ENCODE data around the gene SLC20A1.

SLC20A1 gene

DNA sequence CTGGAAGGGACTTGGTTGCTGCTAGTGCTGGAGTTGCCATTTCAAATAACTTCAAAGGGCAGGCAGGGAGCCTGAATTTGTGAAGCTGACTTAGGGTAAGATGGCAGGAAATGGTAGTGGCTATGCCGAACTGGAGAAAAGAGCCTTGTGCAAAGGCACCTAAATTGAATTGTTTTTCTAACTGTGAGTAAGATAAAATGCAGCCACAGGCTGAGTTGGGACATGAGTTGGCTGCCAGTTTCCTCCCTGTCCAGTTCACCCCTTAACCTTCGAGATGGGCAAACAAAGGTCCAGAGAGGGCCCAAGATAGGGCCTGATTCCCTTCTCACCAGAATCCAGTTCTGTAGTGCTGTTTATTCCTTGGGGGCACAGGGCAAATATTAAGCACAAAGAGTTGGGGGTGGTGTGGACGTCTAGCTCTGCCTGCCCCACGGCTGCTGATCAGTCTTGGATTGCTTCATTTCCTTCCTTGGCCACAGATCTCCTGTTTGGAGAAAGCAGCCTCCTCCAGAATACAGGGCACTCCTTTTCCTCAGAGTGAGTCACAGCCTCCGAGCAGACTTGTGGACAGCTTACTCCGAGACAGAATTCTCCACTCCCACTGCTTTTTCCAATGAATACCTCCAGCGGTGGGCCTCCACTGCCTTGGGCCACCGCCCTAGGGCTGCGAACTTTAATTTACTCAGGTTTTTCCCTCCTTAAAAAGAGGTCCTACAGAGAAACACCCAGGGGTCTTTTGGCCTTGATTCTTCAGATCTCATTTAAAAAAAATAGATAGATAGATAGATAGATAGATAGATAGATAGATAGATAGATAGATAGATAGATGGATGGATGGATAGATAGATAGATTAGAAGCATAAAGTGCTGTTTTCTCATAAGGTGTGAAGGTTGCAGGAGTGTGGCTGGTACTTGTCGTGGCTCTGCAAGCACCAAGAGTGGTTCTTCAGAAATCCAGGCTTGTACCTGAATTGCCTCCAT, 18.4 kb upstream of the SLC20A1 start:
- DNase-seq: no peak

DNA sequence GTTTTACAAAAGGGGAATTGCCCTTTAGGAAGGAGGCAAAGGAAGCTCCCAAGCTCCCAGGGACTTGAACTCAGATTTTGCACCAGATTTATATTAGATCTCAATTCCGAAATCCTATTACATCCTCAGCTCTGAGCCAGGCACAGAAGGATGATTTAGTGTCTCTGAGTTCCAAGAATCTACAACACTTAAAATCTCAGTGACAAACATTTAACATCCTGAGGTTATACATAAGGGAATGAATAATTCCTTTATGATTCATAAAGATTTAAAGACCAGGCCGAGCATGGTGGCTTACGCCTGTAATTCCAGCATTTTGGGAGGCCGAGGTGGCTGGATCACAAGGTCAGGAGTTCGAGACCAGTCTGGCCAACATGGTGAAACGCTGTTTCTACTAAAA, 16.5 kb upstream of the SLC20A1 start:
- DNase-seq: no peak

DNA sequence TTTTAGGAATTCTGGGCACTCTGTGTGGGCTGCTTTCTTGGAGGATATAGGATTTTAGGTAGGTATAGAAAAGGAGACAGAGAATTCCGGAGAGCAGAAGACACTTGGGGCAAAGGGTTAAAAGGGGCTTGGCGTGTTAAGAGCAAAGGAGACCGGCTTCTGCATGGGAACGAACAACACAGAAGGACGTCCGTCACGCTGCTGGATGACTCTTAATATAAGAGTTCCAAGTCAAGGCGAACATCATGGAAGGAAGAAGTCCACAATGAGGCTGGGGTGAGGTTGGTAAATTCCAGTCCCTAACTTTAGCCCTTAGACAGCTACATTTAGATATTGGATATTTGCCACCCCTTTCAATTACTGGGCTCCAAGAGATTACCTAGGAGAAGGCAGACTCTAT, 15.9 kb upstream of the SLC20A1 start:
- no peak for DNase-seq

DNA sequence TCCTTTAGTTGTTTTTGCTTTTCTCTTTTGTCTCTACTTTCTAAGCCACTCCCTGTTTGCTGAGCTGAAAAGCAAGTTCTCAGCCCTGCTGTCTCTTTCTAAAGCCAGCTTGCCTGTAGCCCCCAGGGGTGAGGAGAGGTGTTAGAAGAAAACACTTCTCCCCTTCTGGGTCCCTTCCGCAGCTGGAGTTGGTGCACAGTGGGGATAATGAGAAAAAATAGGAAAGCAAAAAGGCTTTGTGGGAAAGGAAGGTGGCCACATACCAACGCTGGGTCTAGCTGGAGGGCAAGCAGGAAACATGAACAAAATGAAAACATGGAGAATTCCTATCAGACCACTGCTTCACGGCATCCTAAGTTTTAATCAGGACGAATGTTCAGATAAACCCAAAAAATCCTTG, 15.5 kb upstream of the SLC20A1 start:
- no peak for DNase-seq

DNA sequence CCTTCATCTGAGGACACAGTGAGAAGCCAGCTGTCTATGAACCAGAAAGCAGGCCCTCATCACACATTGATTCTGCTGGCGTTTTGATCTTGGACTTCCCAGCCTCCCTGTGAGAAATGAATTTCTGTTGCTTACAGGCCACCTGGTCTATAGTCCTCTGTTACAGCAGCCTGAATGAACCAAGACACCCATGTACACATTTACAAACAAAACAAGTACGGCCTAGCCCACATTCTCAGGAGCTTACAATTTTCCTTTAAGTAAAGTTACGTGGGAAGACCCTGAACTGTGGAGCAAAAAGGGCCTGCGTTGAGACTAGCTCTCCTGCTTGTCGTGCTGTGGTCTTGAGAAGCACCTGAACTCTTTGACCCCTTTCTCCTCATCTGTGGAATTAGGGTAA, 12.0 kb upstream of the SLC20A1 start:
- DNase-seq: no peak

DNA sequence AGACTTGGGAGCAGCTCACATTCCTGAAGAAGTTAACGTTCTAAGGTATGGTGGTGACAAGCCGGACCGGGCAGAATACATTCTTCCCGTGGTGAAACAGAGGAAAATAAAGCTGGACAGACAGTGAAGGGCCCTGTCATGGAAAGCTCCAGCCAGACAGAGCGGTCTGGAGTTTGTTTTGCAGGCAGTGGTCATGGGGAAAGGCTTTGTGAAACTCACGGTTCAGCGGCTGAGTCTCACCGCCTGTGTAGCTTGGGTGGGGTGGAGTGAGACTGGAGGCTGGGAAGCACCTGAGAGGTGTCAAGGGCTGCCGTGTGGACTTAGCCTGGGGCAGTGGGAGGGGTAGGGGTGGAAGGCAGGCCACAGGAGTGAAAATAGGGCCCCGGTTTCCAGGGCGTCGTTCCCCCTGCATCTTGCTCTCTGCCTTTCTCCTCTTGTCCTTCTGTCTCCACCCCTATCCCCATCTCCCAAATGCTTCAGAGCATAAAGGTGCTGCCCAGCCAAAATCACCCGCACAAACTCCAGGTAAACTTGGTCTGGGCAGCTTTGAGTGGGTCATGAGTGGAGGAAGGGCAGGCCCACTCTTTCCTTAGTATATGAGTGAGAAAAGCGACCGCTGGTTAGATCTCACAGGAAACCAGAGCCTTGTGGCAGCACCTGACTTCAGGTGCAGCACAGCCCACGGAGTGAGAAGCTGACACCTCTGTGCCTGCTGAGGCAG, 11.4 kb upstream of the SLC20A1 start:
- DNase-seq: no peak

DNA sequence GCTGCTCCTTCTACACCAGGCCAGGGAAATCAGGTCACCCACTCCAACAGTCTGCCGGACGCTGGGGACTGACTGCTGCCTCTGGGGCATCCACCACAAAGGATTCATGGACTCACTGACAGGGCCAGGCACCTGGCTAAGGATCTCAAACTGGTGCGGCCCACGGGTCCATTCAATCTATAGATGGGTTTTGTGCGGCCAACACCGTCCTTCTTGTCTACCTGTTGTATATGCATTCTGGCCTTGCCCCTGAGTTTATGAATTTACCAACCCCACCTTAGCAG, 10.9 kb upstream of the SLC20A1 start:
- no peak for DNase-seq

DNA sequence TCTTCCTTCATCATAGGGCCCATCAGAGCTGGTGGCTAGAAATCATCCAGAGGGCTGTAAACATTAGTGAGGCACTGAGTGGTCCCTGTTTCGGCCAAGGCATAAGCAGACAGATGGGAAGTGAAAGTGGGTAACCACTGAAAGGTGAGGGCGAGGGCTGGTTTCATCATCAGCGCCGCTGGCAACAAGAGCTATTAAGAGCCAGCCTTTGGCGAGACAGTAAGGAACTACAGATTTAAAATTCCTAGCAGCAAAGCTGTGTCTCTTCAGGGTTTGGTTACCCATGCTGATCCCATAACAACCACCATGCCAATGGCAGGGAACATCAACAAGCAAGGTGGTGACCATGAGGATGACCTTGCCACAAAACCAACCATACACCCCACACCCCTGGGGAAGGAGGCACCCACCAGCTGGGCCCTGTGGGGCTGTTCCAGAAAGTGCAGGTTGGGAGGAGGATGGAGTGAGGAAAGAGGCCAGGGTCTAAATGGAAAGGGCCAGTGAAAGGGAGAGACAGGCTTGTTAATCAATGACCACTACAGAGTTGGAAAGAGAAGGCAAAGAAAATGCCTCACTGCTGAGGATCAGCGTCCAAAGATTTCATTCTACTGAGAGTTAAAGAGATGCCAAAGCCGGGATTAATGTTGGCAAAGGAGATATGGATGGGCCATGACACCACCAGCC, 9.0 kb upstream of the SLC20A1 start:
- no peak for DNase-seq

DNA sequence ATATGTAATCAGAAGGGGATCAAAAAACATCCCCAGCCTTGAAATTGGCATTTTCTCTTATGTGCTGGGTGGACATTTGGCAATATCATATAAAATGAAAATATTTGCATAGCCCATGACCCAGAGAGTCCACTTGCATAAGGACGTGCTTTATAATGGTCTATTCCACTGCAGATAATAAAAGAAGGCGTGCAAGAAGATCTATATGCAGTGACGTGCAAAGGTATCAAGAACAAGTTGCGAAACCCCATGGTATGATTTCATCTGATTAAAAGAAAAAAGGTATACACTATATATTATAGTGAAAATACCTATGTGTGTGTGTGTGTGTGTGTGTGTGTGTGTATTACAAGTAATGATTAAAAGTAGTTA, 8.5 kb upstream of the SLC20A1 start:
- no peak for DNase-seq

DNA sequence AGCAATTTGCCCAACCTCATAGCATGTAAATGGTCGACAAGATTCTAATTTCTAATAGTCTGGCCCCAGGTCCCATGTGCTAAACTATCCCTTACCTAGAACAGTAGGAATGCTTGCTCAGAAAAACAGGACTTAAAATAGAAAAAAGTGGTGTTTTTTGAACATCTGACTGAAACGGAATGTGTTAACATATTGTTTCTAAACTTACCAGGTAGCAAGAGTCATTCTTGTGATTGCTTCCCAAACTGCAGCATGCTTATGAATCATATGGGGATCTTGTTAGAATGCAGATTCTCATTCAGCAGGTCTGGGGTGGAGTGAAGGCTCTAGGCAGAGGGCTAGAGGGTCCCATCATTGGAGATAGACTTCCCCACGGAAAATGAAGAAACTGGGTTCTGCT, 5.8 kb upstream of the SLC20A1 start:
- DNase-seq: no peak

DNA sequence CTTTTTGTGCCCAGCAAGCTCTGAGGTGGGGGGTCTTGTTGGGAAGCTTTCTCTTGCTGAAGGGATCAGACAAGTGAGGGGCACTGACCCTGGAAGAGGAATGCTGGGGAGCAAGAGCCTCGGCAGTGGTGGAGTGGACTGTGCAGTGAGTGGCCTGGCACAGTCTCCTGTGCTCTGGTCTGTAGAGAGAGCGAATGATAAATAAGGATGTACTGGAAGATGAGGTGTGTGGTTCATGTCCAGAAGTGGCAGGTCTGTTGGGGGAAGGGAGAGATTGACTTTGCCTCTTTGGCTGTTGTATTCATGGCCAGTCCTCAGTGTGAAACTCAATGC, 5.3 kb upstream of the SLC20A1 start:
- DNase-seq: no peak

DNA sequence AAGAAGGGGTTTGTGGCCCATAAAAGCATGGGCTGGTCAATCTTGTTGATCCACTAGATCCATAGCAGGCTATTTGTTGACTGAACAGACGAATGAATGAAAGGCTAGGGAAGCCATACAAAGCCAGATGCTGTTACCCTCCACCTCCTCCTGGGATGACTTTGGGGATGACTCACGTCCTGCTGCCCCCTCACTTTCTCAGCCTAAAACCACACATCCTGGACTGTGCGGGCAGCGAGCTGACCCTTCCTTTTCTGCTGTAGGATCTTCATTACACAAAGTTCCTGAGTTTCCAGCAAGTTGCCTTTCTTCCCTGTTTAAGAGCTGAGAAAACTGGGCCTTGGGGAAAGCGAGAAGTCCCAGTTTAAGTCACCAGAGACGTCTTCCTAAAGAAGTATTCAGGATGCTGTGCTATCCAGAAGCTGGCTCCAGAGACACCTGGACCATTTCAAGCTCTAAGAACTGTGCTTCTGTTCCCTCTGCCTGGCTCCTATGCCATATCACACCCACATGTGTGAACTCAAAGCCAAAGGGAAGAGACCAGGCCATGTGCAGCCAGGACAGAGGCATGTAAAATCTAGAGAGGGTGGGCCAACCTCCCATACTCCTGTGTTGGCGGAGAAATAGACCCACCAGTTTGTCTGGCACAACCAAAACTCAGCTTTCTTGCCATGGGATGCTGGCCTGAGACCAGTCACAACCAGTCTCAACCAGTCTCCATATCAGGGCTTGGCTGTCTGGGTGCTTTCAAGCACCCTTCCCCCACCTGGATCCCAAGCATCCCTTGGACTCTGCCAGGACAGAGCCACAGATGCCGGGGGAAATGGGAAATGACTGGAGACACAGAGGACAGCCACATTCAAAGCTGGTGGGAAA, 4.7 kb upstream of the SLC20A1 start:
- DNase-seq: no peak

DNA sequence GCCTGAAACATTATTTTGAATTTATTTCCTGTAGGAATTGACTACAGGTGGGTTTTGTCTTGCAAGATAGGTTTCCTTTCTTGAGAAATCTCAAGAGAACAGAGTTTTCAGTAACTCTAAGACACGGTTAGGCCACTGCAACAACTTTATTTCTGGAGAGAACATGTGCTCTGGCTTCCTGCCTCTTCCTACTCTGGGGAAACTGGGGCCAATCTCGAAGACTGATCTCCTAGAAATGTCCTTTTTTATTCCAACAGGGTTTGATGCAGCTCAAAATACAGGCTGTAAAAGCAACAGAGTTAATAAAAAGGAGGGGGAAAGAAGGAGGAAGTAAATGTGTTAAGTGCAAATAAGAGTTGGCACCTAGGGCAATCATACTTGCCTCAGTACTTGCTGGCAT, 4.0 kb upstream of the SLC20A1 start:
- no peak for DNase-seq

DNA sequence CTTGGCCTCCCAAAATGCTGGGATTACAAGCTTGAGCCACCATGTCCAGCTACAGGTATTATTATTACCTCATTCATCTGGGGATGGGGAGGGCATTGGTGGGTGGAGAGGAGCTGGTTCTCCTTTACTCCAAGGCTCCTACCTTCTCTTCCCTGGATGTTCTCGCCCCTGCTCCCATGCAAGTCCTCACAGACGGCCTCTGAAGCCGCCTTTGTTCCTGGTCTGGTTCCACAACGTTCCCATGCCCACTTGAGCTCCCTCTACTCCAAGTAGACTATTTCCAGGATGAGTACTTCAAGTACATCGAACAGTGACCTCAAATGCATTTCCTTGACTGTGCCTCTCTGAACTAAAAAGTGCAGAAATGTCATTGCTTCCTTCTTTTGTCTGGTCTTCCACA, 3.2 kb upstream of the SLC20A1 start:
- no peak for DNase-seq

DNA sequence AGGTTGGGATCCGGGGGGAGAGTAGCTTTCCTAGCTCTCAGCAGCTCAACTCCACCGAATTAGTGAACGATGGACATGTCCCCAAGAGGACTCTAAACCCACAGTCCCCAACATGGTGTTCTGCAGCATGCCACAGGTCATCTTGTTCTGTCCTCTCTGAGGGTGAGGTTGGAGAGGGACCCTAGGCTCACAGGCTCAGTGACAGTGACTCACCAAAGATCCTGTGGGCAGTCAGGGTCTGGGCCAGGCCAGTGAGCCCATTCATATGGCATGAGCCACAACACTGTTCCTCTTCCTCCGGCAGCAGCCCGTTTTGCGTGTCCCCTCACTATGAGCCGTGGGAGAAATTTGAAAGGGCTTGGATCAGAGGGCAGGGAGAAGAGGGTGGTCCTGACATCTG, 2.8 kb upstream of the SLC20A1 start:
- DNase-seq: no peak

DNA sequence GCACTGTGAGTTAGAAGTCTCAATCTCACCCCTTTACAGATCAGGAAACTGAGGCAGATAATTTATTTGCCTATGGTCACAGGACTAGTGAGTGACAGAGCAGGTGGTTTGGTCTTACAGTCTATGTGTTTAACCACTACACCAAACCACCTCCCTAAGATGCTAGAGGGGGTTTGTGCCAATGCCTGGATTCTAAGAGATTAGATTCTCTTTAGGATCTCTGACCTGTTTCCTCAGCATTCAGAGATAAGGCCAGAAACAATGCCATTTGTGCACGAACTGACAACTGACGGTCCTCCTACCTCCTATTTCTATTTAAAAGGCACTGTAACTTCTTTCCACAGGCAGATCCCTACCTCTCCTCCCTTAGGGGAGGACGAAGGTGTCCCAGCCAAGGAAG, 2.3 kb upstream of the SLC20A1 start:
- no peak for DNase-seq

DNA sequence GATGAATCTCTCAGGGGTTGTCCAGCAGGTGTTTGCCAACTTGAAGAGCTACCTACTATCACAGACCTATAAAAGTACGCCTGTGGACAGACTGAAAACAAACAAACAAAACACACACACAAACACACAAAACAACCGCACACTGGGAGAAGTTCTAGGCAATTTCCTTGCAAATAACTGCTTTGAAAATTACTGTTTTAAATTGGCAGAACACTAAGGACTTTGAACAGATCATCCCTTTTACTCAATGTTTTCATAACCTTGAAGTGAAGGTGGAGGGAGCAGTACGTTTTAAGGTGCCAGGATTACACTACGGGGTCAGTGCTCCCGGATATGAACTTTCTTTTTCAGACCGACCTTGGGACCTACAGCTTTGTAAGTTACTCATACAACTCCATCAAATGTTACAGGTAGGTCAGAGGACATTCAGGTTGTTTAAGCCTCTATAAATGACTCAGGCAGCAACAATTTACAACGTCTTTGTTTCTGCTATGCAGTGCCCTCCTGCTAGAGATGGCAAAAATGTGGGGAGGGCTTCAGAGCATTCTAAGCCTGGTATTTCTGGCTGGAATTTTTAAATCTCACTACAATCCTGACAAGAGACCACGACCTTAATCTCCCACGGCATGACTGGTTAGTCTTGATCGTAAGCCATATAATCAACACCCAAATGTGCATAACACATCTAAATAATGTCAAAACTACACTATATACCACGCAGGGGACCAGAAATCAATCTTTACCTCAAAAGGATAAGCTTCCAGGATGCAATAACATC, 1.4 kb upstream of the SLC20A1 start:
- DNase-seq: no peak

DNA sequence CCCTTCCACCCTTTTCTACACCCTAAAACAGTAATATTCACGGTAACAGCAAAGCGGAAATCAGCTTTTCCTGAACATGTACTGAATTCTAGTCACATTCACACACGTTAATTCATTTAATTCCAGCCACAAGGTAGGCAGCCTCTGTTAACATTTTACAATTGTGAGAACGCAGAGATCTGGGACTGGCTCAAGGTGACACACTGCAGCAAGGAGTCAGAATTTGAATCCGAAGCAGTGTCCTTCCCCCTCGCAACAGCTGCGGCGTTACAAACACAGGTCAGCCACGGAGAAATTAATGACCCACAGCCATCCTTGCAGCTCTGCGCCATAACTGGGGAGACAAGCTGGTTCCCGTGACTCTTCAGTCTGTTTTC, 818 bp upstream of the SLC20A1 start:
- DNase-seq: no peak

DNA sequence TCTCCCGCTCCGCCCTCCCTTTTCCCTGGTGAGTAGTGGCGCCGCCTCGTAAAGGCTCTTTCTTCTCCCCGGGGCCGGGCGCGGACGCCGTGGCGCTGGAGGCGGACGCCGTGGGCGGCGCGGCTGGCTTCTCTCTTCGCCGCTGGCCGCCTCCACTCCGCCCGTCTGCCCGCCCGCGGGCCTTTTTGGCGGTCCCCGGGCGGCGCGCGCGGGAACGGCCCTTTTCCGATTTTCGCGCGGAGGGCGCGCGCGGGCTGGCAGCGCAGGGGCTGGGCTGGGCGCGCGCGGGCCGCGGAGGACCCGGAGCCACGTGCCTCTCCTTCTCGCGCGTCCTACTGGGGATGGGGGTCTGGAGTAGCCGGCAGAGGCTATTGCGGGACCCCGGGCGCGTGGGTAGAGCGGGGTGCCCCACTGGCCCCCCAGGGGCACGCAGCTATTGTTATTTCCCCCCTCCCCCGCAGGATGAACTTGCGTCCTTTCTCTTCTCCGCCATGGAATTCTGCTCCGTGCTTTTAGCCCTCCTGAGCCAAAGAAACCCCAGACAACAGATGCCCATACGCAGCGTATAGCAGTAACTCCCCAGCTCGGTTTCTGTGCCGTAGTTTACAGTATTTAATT, 472 bp downstream of the SLC20A1 start:
- no peak for DNase-seq

DNA sequence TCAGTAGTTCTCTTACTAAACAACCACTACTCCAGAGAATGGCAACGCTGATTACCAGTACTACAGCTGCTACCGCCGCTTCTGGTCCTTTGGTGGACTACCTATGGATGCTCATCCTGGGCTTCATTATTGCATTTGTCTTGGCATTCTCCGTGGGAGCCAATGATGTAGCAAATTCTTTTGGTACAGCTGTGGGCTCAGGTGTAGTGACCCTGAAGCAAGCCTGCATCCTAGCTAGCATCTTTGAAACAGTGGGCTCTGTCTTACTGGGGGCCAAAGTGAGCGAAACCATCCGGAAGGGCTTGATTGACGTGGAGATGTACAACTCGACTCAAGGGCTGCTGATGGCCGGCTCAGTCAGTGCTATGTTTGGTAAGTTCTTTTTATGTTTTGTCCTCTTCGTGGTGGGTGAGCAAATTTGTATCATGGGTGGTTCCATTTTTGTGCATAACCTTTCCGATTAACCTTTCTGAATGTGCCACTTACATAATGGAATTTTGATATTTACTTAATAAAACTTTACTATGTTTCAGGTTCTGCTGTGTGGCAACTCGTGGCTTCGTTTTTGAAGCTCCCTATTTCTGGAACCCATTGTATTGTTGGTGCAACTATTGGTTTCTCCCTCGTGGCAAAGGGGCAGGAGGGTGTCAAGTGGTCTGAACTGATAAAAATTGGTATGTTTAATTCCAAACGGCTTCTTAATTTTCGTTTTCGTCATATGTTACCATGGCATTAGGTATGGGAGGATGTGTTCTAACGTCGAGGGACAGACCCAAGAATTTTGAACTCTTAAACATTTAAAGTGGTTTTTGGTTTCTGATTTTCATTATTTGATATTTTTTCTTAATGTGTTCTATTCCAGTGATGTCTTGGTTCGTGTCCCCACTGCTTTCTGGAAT, 1.3 kb downstream of the SLC20A1 start:
- no peak for DNase-seq

DNA sequence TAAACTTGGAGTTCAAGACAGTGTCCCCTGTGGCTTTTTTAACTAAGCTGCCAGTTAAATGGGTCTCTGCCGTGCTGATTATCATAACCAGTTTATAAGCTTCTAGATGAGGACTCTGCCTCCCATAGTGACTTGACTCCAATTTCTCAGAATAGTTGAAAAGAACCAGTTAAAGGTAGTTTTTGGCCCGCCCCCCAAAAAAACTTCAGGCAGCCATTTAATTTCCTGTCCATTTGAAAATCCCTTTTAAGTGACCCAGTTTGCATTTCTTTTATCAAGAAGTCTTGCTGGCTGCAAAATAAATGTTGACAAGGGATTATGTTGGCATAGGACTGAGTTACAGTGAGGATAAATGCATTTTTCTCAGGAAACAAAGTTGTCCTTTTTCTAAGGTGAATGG, 2.3 kb downstream of the SLC20A1 start:
- no peak for DNase-seq

Measured in NCI-H1930 (cell line).